ENCODE data around the gene GPR26.

The GPR26 gene

DNA sequence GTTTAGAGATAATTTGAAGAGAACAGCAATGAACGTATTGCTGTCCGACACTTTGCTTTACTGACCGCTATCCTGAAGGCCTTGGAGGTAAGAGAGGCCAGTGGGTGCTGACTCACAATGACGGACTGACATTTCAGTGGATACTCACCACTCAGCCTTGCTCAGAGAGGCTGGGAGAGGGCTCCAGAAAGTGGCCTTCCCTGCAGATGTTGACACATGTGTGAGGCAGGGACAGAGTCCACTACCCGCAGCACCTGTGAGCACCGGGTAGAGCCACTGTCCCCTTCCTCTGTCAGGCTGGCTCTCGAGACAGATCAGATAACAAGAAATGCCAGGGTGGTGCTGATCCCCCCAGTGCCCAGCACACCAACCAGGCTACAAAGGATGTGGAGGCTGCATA, 75.0 kb downstream of the GPR26 start:
- Histone ChIP-seq H3K4me1 (ENCODE audit: control insufficient read depth in 1 of 2, insufficient read depth in 2 of 2, low read length in 2 of 2) (peaks cover 17 to 19% of the 10 kb centered on the region in 2 experiments), H4K8ac (ENCODE audit: low read depth, low read length) (no peak overlapping the region), H4K12ac (ENCODE audit: low read depth, low read length) (no peak overlapping the region), H3K18ac (ENCODE audit: low read length) (no peak overlapping the region), H3K4me2 (ENCODE audit: low read length) (no peak overlapping the region), H3K9me3 (ENCODE audit: insufficient read depth, low read depth, low read length) (no peaks in the 10 kb centered on the region), H3K79me2 (ENCODE audit: control insufficient read depth, insufficient read depth, low read length, poor library complexity) (no peaks in the 10 kb centered on the region), H3K23ac (ENCODE audit: low read length) (no peak overlapping the region), H2AK5ac (ENCODE audit: low read length) (no peak overlapping the region), H2AFZ (ENCODE audit: insufficient read depth, low read length, poor library complexity) (no peak overlapping the region), H3K36me3 (ENCODE audit: control insufficient read depth in 1 of 2, insufficient read depth in 2 of 2, low read length in 2 of 2) (no peaks in the 10 kb centered on the region), H4K91ac (ENCODE audit: low read depth, low read length) (no peak overlapping the region), H3K27ac (ENCODE audit: low read depth, low read length) (no peak overlapping the region), H3K79me1 (ENCODE audit: low read length) (peaks cover 5% of the 10 kb centered on the region), H3K4me3 (ENCODE audit: low read depth, low read length) (no peak overlapping the region), H3K9ac (ENCODE audit: low read length) (no peak overlapping the region), H2BK12ac (ENCODE audit: low read length) (peak overlapping the region; percentile 2), H3K27me3 (ENCODE audit: insufficient read depth, low read length) (no peaks in the 10 kb centered on the region), H3K4ac (ENCODE audit: low read depth, low read length) (no peak overlapping the region), H2BK120ac (ENCODE audit: insufficient read depth, low read length, poor library complexity) (no peak overlapping the region), H2BK5ac (ENCODE audit: low read depth, low read length, poor library complexity) (no peak overlapping the region), H3K14ac (ENCODE audit: low read length) (peak overlapping the region; percentile 45)
- DNase-seq: peak; percentile 13 to 31
- no CpG with 5 or more reads among the region's 7 CpGs for WGBS (ENCODE audit: extremely low coverage, insufficient coverage, insufficient read length)

- no peaks in the 10 kb centered on the region for H3K79me2 ChIP-seq (ENCODE audit: control insufficient read depth, insufficient read depth, low read length, poor library complexity)
- H3K9me3 ChIP-seq (ENCODE audit: insufficient read depth, low read depth, low read length): no peaks in the 10 kb centered on the region
- no peaks in the 10 kb centered on the region for H3K36me3 ChIP-seq (ENCODE audit: control insufficient read depth in 1 of 2, insufficient read depth in 2 of 2, low read length in 2 of 2)
- H3K4ac ChIP-seq (ENCODE audit: low read depth, low read length): no peak overlapping the region
- no peak overlapping the region for H2BK5ac ChIP-seq (ENCODE audit: low read depth, low read length, poor library complexity)
- H3K18ac ChIP-seq (ENCODE audit: low read length): no peak overlapping the region
- H3K79me1 ChIP-seq (ENCODE audit: low read length): peaks cover 5% of the 10 kb centered on the region
- H3K4me3 ChIP-seq (ENCODE audit: low read depth, low read length): no peak overlapping the region
- H2BK120ac ChIP-seq (ENCODE audit: insufficient read depth, low read length, poor library complexity): peak overlapping the region; percentile 15
- H3K14ac ChIP-seq (ENCODE audit: low read length): no peak overlapping the region
- peak overlapping the region; percentile 24 for H2BK12ac ChIP-seq (ENCODE audit: low read length)
- no peak overlapping the region for H3K9ac ChIP-seq (ENCODE audit: low read length)
- DNase-seq: no peak
- no CpG with 5 or more reads among the region's 5 CpGs for WGBS (ENCODE audit: extremely low coverage, insufficient coverage, insufficient read length)
- no peak overlapping the region for H3K27ac ChIP-seq (ENCODE audit: low read depth, low read length)
- H3K4me1 ChIP-seq (ENCODE audit: control insufficient read depth in 1 of 2, insufficient read depth in 2 of 2, low read length in 2 of 2): peaks cover 19% of the 10 kb centered on the region in 2 experiments
- H3K27me3 ChIP-seq (ENCODE audit: insufficient read depth, low read length): no peaks in the 10 kb centered on the region
- H3K4me2 ChIP-seq (ENCODE audit: low read length): no peak overlapping the region
- no peak overlapping the region for H4K91ac ChIP-seq (ENCODE audit: low read depth, low read length)
- H4K8ac ChIP-seq (ENCODE audit: low read depth, low read length): no peak overlapping the region
- H2AFZ ChIP-seq (ENCODE audit: insufficient read depth, low read length, poor library complexity): no peak overlapping the region
- H2AK5ac ChIP-seq (ENCODE audit: low read length): no peak overlapping the region
- H3K23ac ChIP-seq (ENCODE audit: low read length): no peak overlapping the region
- no peak overlapping the region for H4K12ac ChIP-seq (ENCODE audit: low read depth, low read length)
These were observed 75.6 kb downstream of the GPR26 start for GRCh38 chr10:123741711-123742110.

DNA sequence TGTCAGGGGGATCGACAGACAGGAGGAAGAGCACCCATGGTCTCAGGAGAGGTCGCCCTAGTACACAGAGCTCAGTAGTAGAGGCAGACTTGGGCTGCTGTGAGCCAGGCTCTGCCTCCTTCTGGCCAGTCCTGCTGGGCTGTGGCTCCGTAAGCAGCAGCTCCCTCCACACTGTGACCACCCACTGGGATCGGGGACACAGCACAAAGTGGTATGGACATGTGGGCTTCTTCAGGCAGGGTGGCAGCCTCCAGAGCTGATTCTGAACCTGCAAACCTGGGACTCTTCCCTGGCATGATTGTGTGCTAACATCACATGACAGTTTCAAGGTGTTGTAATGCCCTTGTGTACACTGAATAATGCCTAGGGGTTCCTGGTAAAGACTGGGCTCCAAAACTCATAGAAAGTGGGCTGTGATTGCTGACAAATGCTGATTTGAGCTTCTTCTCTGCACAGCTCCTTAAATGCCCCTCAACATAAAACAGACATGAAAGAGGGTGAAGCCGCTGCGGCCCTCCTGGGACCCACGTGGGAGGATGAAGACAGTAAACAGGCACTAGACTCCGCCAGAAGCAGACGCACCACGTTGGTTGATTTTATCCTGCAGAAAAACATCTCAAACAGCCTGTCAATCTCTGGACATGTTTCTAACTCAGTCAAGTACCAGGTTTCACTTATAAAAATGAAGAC, 76.7 kb downstream of the GPR26 start:
- Histone ChIP-seq H2BK12ac (ENCODE audit: low read length) (peak overlapping the region; percentile 29), H2AFZ (ENCODE audit: insufficient read depth, low read length, poor library complexity) (no peak overlapping the region), H4K8ac (ENCODE audit: low read depth, low read length) (peak overlapping the region; percentile 2), H2BK120ac (ENCODE audit: insufficient read depth, low read length, poor library complexity) (peak overlapping the region; percentile 8), H2AK5ac (ENCODE audit: low read length) (peak overlapping the region; percentile 8), H3K18ac (ENCODE audit: low read length) (peak overlapping the region; percentile 6), H4K91ac (ENCODE audit: low read depth, low read length) (peak overlapping the region; percentile 40), H3K14ac (ENCODE audit: low read length) (peak overlapping the region; percentile 4), H3K79me1 (ENCODE audit: low read length) (peaks cover 5% of the 10 kb centered on the region), H3K79me2 (ENCODE audit: control insufficient read depth, insufficient read depth, low read length, poor library complexity) (no peaks in the 10 kb centered on the region), H3K9ac (ENCODE audit: low read length) (no peak overlapping the region), H3K4me3 (ENCODE audit: low read depth, low read length) (no peak overlapping the region), H3K23ac (ENCODE audit: low read length) (no peak overlapping the region), H3K4me1 (ENCODE audit: control insufficient read depth in 1 of 2, insufficient read depth in 2 of 2, low read length in 2 of 2) (peaks cover 19 to 20% of the 10 kb centered on the region in 2 experiments), H3K4ac (ENCODE audit: low read depth, low read length) (no peak overlapping the region), H3K27ac (ENCODE audit: low read depth, low read length) (peak overlapping the region; percentile 82), H4K12ac (ENCODE audit: low read depth, low read length) (no peak overlapping the region), H3K36me3 (ENCODE audit: control insufficient read depth in 1 of 2, insufficient read depth in 2 of 2, low read length in 2 of 2) (no peaks in the 10 kb centered on the region), H3K9me3 (ENCODE audit: insufficient read depth, low read depth, low read length) (no peaks in the 10 kb centered on the region), H3K27me3 (ENCODE audit: insufficient read depth, low read length) (no peaks in the 10 kb centered on the region), H2BK5ac (ENCODE audit: low read depth, low read length, poor library complexity) (no peak overlapping the region), H3K4me2 (ENCODE audit: low read length) (peak overlapping the region; percentile 40)
- DNase-seq: peak in 1 of 2 donors; percentile 2
- no CpG with 5 or more reads among the region's 10 CpGs for WGBS (ENCODE audit: extremely low coverage, insufficient coverage, insufficient read length)

GRCh38 chr10:123743441-123744223, 77.5 kb downstream of the GPR26 start:
- Histone ChIP-seq H3K79me1 (ENCODE audit: low read length) (peaks cover 5% of the 10 kb centered on the region), H2BK5ac (ENCODE audit: low read depth, low read length, poor library complexity) (peak overlapping the region; percentile 39), H3K4me3 (ENCODE audit: low read depth, low read length) (no peak overlapping the region), H3K27ac (ENCODE audit: low read depth, low read length) (peak overlapping the region; percentile 82), H3K36me3 (ENCODE audit: control insufficient read depth in 1 of 2, insufficient read depth in 2 of 2, low read length in 2 of 2) (no peaks in the 10 kb centered on the region), H2AK5ac (ENCODE audit: low read length) (no peak overlapping the region), H3K4me2 (ENCODE audit: low read length) (peak overlapping the region; percentile 40), H4K8ac (ENCODE audit: low read depth, low read length) (no peak overlapping the region), H3K27me3 (ENCODE audit: insufficient read depth, low read length) (no peaks in the 10 kb centered on the region), H3K9ac (ENCODE audit: low read length) (no peak overlapping the region), H3K4me1 (ENCODE audit: control insufficient read depth in 1 of 2, insufficient read depth in 2 of 2, low read length in 2 of 2) (peaks cover 19 to 20% of the 10 kb centered on the region in 2 experiments), H2BK120ac (ENCODE audit: insufficient read depth, low read length, poor library complexity) (peak overlapping the region; percentile 35), H2BK12ac (ENCODE audit: low read length) (peak overlapping the region; percentile 21), H3K4ac (ENCODE audit: low read depth, low read length) (no peak overlapping the region), H3K23ac (ENCODE audit: low read length) (no peak overlapping the region), H4K12ac (ENCODE audit: low read depth, low read length) (no peak overlapping the region), H3K18ac (ENCODE audit: low read length) (peak overlapping the region; percentile 66), H4K91ac (ENCODE audit: low read depth, low read length) (peak overlapping the region; percentile 60), H3K14ac (ENCODE audit: low read length) (peak overlapping the region; percentile 58), H3K79me2 (ENCODE audit: control insufficient read depth, insufficient read depth, low read length, poor library complexity) (no peaks in the 10 kb centered on the region), H2AFZ (ENCODE audit: insufficient read depth, low read length, poor library complexity) (no peak overlapping the region), H3K9me3 (ENCODE audit: insufficient read depth, low read depth, low read length) (no peaks in the 10 kb centered on the region)
- peak; percentile 97 to 98 for DNase-seq
- WGBS (ENCODE audit: extremely low coverage, insufficient coverage, insufficient read length): no CpG with 5 or more reads among the region's 13 CpGs

Measured in trophoblast cell (in vitro differentiated cells and primary cell).